ENCODE data around the gene CCDC171. TPM values are rescaled to one million over a fixed set of nuclear protein-coding genes. Genes with fewer than 3 reads are reported as not detected.
A peak's percentile ranks its signal among the peaks of the same experiment; 100 is the strongest.

Gene CCDC171
- total and polyA plus RNA-seq, 4 donors: 3.3 to 28.3 (median 17.2) TPM

GRCh38 chr9:15982182-15982581, 429.3 kb downstream of the CCDC171 start:
- WGBS (ENCODE audit: insufficient coverage): 42% methylated on average over 2 of the region's 5 CpGs
- no peaks in the 10 kb centered on the region for H3K4me1 ChIP-seq (ENCODE audit: control insufficient read depth, insufficient read depth, low read length)
- no peaks in the 10 kb centered on the region for H3K36me3 ChIP-seq (ENCODE audit: control insufficient read depth, insufficient read depth, low read length)
- peak in 4 of 6 donors; percentile 1 to 87 (median 6) for DNase-seq (ENCODE audit: low read depth in 4 of 6, low spot score in 6 of 6)
- no peaks in the 10 kb centered on the region for H3K9me3 ChIP-seq (ENCODE audit: control insufficient read depth, insufficient read depth, low read length)
- H3K4me3 ChIP-seq (ENCODE audit: low read depth, low read length): no peak overlapping the region
- H3K27ac ChIP-seq (ENCODE audit: low read depth, low read length): no peak overlapping the region
- no peaks in the 10 kb centered on the region for H3K27me3 ChIP-seq (ENCODE audit: control insufficient read depth, insufficient read depth, low read length)

GRCh38 chr9:15999422-16000339, 446.8 kb downstream of the CCDC171 start:
- no peak for DNase-seq (ENCODE audit: low read depth in 4 of 6, low spot score in 6 of 6)
- WGBS (ENCODE audit: insufficient coverage): 87% methylated on average over 5 of the region's 7 CpGs
- H3K4me1 ChIP-seq (ENCODE audit: control insufficient read depth, insufficient read depth, low read length): no peaks in the 10 kb centered on the region
- H3K9me3 ChIP-seq (ENCODE audit: control insufficient read depth, insufficient read depth, low read length): peaks cover 5% of the 10 kb centered on the region
- H3K36me3 ChIP-seq (ENCODE audit: control insufficient read depth, insufficient read depth, low read length): no peaks in the 10 kb centered on the region
- no peak overlapping the region for H3K4me3 ChIP-seq (ENCODE audit: low read depth, low read length)
- no peaks in the 10 kb centered on the region for H3K27me3 ChIP-seq (ENCODE audit: control insufficient read depth, insufficient read depth, low read length)
- H3K27ac ChIP-seq (ENCODE audit: low read depth, low read length): no peak overlapping the region

- Histone ChIP-seq H3K36me3 (ENCODE audit: control insufficient read depth, insufficient read depth, low read length) (no peaks in the 10 kb centered on the region), H3K4me3 (ENCODE audit: low read depth, low read length) (no peak overlapping the region), H3K27ac (ENCODE audit: low read depth, low read length) (no peak overlapping the region), H3K27me3 (ENCODE audit: control insufficient read depth, insufficient read depth, low read length) (no peaks in the 10 kb centered on the region), H3K9me3 (ENCODE audit: control insufficient read depth, insufficient read depth, low read length) (no peaks in the 10 kb centered on the region), H3K4me1 (ENCODE audit: control insufficient read depth, insufficient read depth, low read length) (no peaks in the 10 kb centered on the region)
- WGBS (ENCODE audit: insufficient coverage): 100% methylated on average over 2 of the region's 2 CpGs
- no peak for DNase-seq (ENCODE audit: low read depth in 4 of 6, low spot score in 6 of 6)
Observed at GRCh38 chr9:16000811-16001210, 448.0 kb downstream of the CCDC171 start.

- DNase-seq (ENCODE audit: low read depth in 4 of 6, low spot score in 6 of 6): no peak
- Histone ChIP-seq H3K27me3 (ENCODE audit: control insufficient read depth, insufficient read depth, low read length) (no peaks in the 10 kb centered on the region), H3K4me3 (ENCODE audit: low read depth, low read length) (no peak overlapping the region), H3K9me3 (ENCODE audit: control insufficient read depth, insufficient read depth, low read length) (no peaks in the 10 kb centered on the region), H3K36me3 (ENCODE audit: control insufficient read depth, insufficient read depth, low read length) (no peaks in the 10 kb centered on the region), H3K27ac (ENCODE audit: low read depth, low read length) (no peak overlapping the region), H3K4me1 (ENCODE audit: control insufficient read depth, insufficient read depth, low read length) (no peaks in the 10 kb centered on the region)
- 100% methylated on average over 1 of the region's 2 CpGs for WGBS (ENCODE audit: insufficient coverage)
Observed at GRCh38 chr9:16001856-16002255, 449.0 kb downstream of the CCDC171 start.

- no peak for DNase-seq (ENCODE audit: low read depth in 4 of 6, low spot score in 6 of 6)
- Histone ChIP-seq H3K27ac (ENCODE audit: low read depth, low read length) (no peak overlapping the region), H3K4me3 (ENCODE audit: low read depth, low read length) (no peak overlapping the region), H3K36me3 (ENCODE audit: control insufficient read depth, insufficient read depth, low read length) (no peaks in the 10 kb centered on the region), H3K9me3 (ENCODE audit: control insufficient read depth, insufficient read depth, low read length) (no peaks in the 10 kb centered on the region), H3K27me3 (ENCODE audit: control insufficient read depth, insufficient read depth, low read length) (no peaks in the 10 kb centered on the region), H3K4me1 (ENCODE audit: control insufficient read depth, insufficient read depth, low read length) (no peaks in the 10 kb centered on the region)
- no CpG with 5 or more reads among the region's 3 CpGs for WGBS (ENCODE audit: insufficient coverage)
Observed at GRCh38 chr9:16002816-16003215, 450.0 kb downstream of the CCDC171 start.

GRCh38 chr9:16003785-16004184, 450.9 kb downstream of the CCDC171 start:
- H3K27me3 ChIP-seq (ENCODE audit: control insufficient read depth, insufficient read depth, low read length): no peaks in the 10 kb centered on the region
- no peak overlapping the region for H3K4me3 ChIP-seq (ENCODE audit: low read depth, low read length)
- WGBS (ENCODE audit: insufficient coverage): 64% methylated on average over 2 of the region's 6 CpGs
- no peaks in the 10 kb centered on the region for H3K9me3 ChIP-seq (ENCODE audit: control insufficient read depth, insufficient read depth, low read length)
- no peaks in the 10 kb centered on the region for H3K4me1 ChIP-seq (ENCODE audit: control insufficient read depth, insufficient read depth, low read length)
- H3K36me3 ChIP-seq (ENCODE audit: control insufficient read depth, insufficient read depth, low read length): no peaks in the 10 kb centered on the region
- peak in 1 of 6 donors; percentile 6 for DNase-seq (ENCODE audit: low read depth in 4 of 6, low spot score in 6 of 6)
- no peak overlapping the region for H3K27ac ChIP-seq (ENCODE audit: low read depth, low read length)

- 88% methylated on average over 3 of the region's 6 CpGs for WGBS (ENCODE audit: insufficient coverage)
Observed at GRCh38 chr9:16004613-16005012, 451.8 kb downstream of the CCDC171 start.

GRCh38 chr9:16010221-16010620, 457.4 kb downstream of the CCDC171 start:
- no peak for DNase-seq (ENCODE audit: low read depth in 4 of 6, low spot score in 6 of 6)
- H3K9me3 ChIP-seq (ENCODE audit: control insufficient read depth, insufficient read depth, low read length): no peaks in the 10 kb centered on the region
- no peaks in the 10 kb centered on the region for H3K27me3 ChIP-seq (ENCODE audit: control insufficient read depth, insufficient read depth, low read length)
- no peak overlapping the region for H3K27ac ChIP-seq (ENCODE audit: low read depth, low read length)
- 95% methylated on average over 4 of the region's 4 CpGs for WGBS (ENCODE audit: insufficient coverage)
- H3K4me1 ChIP-seq (ENCODE audit: control insufficient read depth, insufficient read depth, low read length): no peaks in the 10 kb centered on the region
- H3K4me3 ChIP-seq (ENCODE audit: low read depth, low read length): no peak overlapping the region
- no peaks in the 10 kb centered on the region for H3K36me3 ChIP-seq (ENCODE audit: control insufficient read depth, insufficient read depth, low read length)

More at GRCh38 chr9:16004613-16005012, 451.8 kb downstream of the CCDC171 start:
- no peak overlapping the region for H3K4me3 ChIP-seq (ENCODE audit: low read depth, low read length)
- no peaks in the 10 kb centered on the region for H3K27me3 ChIP-seq (ENCODE audit: control insufficient read depth, insufficient read depth, low read length)
- H3K4me1 ChIP-seq (ENCODE audit: control insufficient read depth, insufficient read depth, low read length): no peaks in the 10 kb centered on the region
- no peak for DNase-seq (ENCODE audit: low read depth in 4 of 6, low spot score in 6 of 6)
- H3K27ac ChIP-seq (ENCODE audit: low read depth, low read length): no peak overlapping the region
- H3K36me3 ChIP-seq (ENCODE audit: control insufficient read depth, insufficient read depth, low read length): no peaks in the 10 kb centered on the region
- no peaks in the 10 kb centered on the region for H3K9me3 ChIP-seq (ENCODE audit: control insufficient read depth, insufficient read depth, low read length)

GRCh38 chr9:16012621-16013020, 459.8 kb downstream of the CCDC171 start:
- 73% methylated on average over 2 of the region's 2 CpGs for WGBS (ENCODE audit: insufficient coverage)
- no peak for DNase-seq (ENCODE audit: low read depth in 4 of 6, low spot score in 6 of 6)
- H3K4me3 ChIP-seq (ENCODE audit: low read depth, low read length): no peak overlapping the region
- no peaks in the 10 kb centered on the region for H3K27me3 ChIP-seq (ENCODE audit: control insufficient read depth, insufficient read depth, low read length)
- no peak overlapping the region for H3K27ac ChIP-seq (ENCODE audit: low read depth, low read length)
- no peaks in the 10 kb centered on the region for H3K4me1 ChIP-seq (ENCODE audit: control insufficient read depth, insufficient read depth, low read length)
- H3K9me3 ChIP-seq (ENCODE audit: control insufficient read depth, insufficient read depth, low read length): peaks cover under 1% of the 10 kb centered on the region
- no peaks in the 10 kb centered on the region for H3K36me3 ChIP-seq (ENCODE audit: control insufficient read depth, insufficient read depth, low read length)

GRCh38 chr9:16013366-16013765, 460.5 kb downstream of the CCDC171 start:
- Histone ChIP-seq H3K27ac (ENCODE audit: low read depth, low read length) (no peak overlapping the region), H3K27me3 (ENCODE audit: control insufficient read depth, insufficient read depth, low read length) (no peaks in the 10 kb centered on the region), H3K4me1 (ENCODE audit: control insufficient read depth, insufficient read depth, low read length) (no peaks in the 10 kb centered on the region), H3K9me3 (ENCODE audit: control insufficient read depth, insufficient read depth, low read length) (peaks cover 2% of the 10 kb centered on the region), H3K36me3 (ENCODE audit: control insufficient read depth, insufficient read depth, low read length) (no peaks in the 10 kb centered on the region), H3K4me3 (ENCODE audit: low read depth, low read length) (no peak overlapping the region)
- DNase-seq (ENCODE audit: low read depth in 4 of 6, low spot score in 6 of 6): no peak
- WGBS (ENCODE audit: insufficient coverage): 100% methylated on average over 2 of the region's 5 CpGs
